IMR-90 (cell line): ENCODE data around the gene TIE1.

Experiments used
- CTCF ChIP-seq: conservative IDR thresholded peaks from 2 replicates; pipeline ENCODE4 v1.5.1; 2012; ENCODE audit warnings: mild to moderate bottlenecking, low read depth, low read length, improper control_type of control experiment
- FOS ChIP-seq: fragments of 150-350 bp; IDR thresholded peaks from 2 replicates; pipeline ENCODE4 v1.6.1; 2016; ENCODE audit warnings: low read depth, low read length
- POLR2A ChIP-seq: IDR thresholded peaks from 2 replicates; pipeline ENCODE4 v1.6.1; 2012; ENCODE audit warnings: mild to moderate bottlenecking, low read depth, low read length
- RAD21 ChIP-seq: IDR thresholded peaks from 2 replicates; pipeline ENCODE4 v1.6.1; 2012; ENCODE audit warnings: low read length, improper control_type of control experiment
- RCOR1 ChIP-seq: IDR thresholded peaks from 2 replicates; pipeline ENCODE4 v1.6.1; 2012; ENCODE audit warnings: mild to moderate bottlenecking, low read length, improper control_type of control experiment; ENCODE audit not compliant: insufficient replicate concordance
- SMC3 ChIP-seq: fragments of 150-350 bp; IDR thresholded peaks from 2 replicates; pipeline ENCODE4 v1.6.1; 2016; ENCODE audit warnings: low read depth, mild to moderate bottlenecking, antibody characterized with exemption, low read length, moderate library complexity
- USF2 ChIP-seq: fragments of 150-350 bp; IDR thresholded peaks from 2 replicates; pipeline ENCODE4 v1.6.1; 2017; ENCODE audit warnings: mild to moderate bottlenecking, antibody characterized with exemption, low read length, low read depth

GRCh38 chr1:43331688-43332087, 30.9 kb downstream of the TIE1 start:
- TF ChIP-seq SMC3 (no peak), POLR2A (no peak), CTCF (no peak), USF2 (no peak), RCOR1 (no peak), RAD21 (no peak), FOS (no peak)
